ENCODE data around the gene LCLAT1. TPM values are rescaled to one million over a fixed set of nuclear protein-coding genes. Genes with fewer than 3 reads are reported as not detected.

The LCLAT1 gene
- total and polyA plus RNA-seq, 2 of the 4 experiments (the other 2 are of a cell fraction): 7.5 to 11.5 TPM

DNA sequence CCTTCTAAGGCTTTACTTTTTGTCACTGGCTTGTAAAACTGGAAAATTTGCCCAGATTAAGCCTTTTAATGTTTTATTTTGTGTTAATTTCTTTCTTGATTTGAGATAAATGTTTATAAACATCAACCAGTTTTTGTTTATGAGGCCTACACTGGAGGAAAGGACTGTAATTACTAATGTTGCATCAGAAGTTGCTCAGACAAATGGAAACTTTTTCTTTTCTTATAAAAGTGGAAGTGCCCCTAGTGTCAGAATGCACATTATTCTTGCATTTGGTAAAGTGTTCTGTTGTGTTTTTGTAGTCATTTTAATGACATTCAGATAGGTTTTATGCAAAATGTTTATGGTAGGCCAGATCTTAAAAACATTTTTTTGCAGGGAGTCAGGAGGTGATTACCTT, 25.3 kb downstream of the LCLAT1 start:
- no peak overlapping the region for H2AK5ac ChIP-seq (ENCODE audit: low read depth, low read length)
- no peak overlapping the region; the same call in 1 of the 2 replicates for H4K5ac ChIP-seq (ENCODE audit: low read depth, low read length)
- ChIA-PET CTCF (no interaction called here), POLR2A (ENCODE audit: unreplicated experiment) (interaction anchor here (0.6 kb wide), 1 partner anchor 241 kb away, joined by 25 read pairs; no protein-coding TSS in a partner anchor)
- no TSS peak for BruUV-seq (replicated peaks)
- H3K4me1 ChIP-seq (ENCODE audit: control insufficient read depth, insufficient read depth, low read length): no peaks in the 10 kb centered on the region
- no peak; the same call in 1 of the 2 replicates for ATAC-seq (ENCODE audit: low read depth)
- no peak overlapping the region for H3K14ac ChIP-seq (replicated peaks; ENCODE audit: low read depth, low read length)
- H3K23ac ChIP-seq (ENCODE audit: low read depth, low read length): no peak overlapping the region
- no peak for DNase-seq
- H4K20me1 ChIP-seq (ENCODE audit: insufficient read depth, low read length): no peaks in the 10 kb centered on the region
- no peak overlapping the region for H3K56ac ChIP-seq (ENCODE audit: extremely low read depth, insufficient read depth, low read length)
- no peak overlapping the region for H3K27ac ChIP-seq (ENCODE audit: insufficient read depth, low read length)
- no peak overlapping the region; the same call in 1 of the 2 replicates for H3K4me2 ChIP-seq (ENCODE audit: low read depth, low read length)
- H4K8ac ChIP-seq (ENCODE audit: low read depth in 2 of 2, low read length in 2 of 2): no peak overlapping the region
- in situ Hi-C loops (cut with MboI; ENCODE audit: low sequenced_read_pairs) (no loop called here), intact Hi-C loops (cut with micrococcal nuclease) (loop anchor here (10.0 kb wide), 1 partner anchor 232 kb away; no protein-coding TSS in a partner anchor), dilution Hi-C loops (cut with HindIII; ENCODE audit: low sequenced_read_pairs, unreplicated experiment) (no loop called here)
- H2BK5ac ChIP-seq (ENCODE audit: low read depth, low read length, poor library complexity, severe bottlenecking): no peak overlapping the region
- H3K9me3 ChIP-seq (ENCODE audit: control insufficient read depth, insufficient read depth, low read length): peaks cover 2% of the 10 kb centered on the region; the same call in 1 of the 2 replicates
- H2BK20ac ChIP-seq (ENCODE audit: low read depth, low read length): no peak overlapping the region
- H3K9me1 ChIP-seq (ENCODE audit: insufficient read depth, low read length): no peaks in the 10 kb centered on the region
- no peak overlapping the region for H2BK120ac ChIP-seq (ENCODE audit: low read depth, low read length)
- no peak overlapping the region for H2BK15ac ChIP-seq (ENCODE audit: low read depth, low read length)
- peaks cover 30 to 40% of the 10 kb centered on the region in 2 experiments; a peak in 3 of 4 replicates for H3K79me1 ChIP-seq (ENCODE audit: low read depth in 1 of 2, low read length in 2 of 2)
- H3K36me3 ChIP-seq (ENCODE audit: control insufficient read depth, insufficient read depth, low read length): no peaks in the 10 kb centered on the region
- no peak overlapping the region for H3K4ac ChIP-seq (ENCODE audit: low read depth, low read length)
- H2AK9ac ChIP-seq (replicated peaks; ENCODE audit: low read depth, low read length, poor library complexity): no peak overlapping the region
- H3K4me3 ChIP-seq (ENCODE audit: insufficient read depth, low read depth, low read length): no peak overlapping the region
- no peaks in the 10 kb centered on the region for H3K27me3 ChIP-seq (ENCODE audit: control insufficient read depth, insufficient read depth, low read length)
- TF ChIP-seq CEBPB (IDR thresholded peaks at IDR 0.05; ENCODE audit: low read depth, low read length): peak; percentile 24; the same call in 1 of the 2 replicates
- no peak for TF ChIP-seq SMC3 (IDR thresholded peaks at IDR 0.05; ENCODE audit: low read depth, low read length)
- no peak for TF ChIP-seq POLR2A (IDR thresholded peaks at IDR 0.05; ENCODE audit: low read depth, low read length)
- TF ChIP-seq, protein P1, sequence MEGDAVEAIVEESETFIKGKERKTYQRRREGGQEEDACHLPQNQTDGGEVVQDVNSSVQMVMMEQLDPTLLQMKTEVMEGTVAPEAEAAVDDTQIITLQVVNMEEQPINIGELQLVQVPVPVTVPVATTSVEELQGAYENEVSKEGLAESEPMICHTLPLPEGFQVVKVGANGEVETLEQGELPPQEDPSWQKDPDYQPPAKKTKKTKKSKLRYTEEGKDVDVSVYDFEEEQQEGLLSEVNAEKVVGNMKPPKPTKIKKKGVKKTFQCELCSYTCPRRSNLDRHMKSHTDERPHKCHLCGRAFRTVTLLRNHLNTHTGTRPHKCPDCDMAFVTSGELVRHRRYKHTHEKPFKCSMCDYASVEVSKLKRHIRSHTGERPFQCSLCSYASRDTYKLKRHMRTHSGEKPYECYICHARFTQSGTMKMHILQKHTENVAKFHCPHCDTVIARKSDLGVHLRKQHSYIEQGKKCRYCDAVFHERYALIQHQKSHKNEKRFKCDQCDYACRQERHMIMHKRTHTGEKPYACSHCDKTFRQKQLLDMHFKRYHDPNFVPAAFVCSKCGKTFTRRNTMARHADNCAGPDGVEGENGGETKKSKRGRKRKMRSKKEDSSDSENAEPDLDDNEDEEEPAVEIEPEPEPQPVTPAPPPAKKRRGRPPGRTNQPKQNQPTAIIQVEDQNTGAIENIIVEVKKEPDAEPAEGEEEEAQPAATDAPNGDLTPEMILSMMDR (conservative IDR thresholded peaks at IDR 0.05; ENCODE audit: low read depth, low read length): 0 out of 2 replicates have a peak, but pooled peaks have one; percentile 5
- TF ChIP-seq RCOR1 (IDR thresholded peaks at IDR 0.05; ENCODE audit: insufficient replicate concordance, low read length): no peak
- TF ChIP-seq RFX5 (IDR thresholded peaks at IDR 0.05; ENCODE audit: low read depth, low read length): no peak
- H4K91ac ChIP-seq (ENCODE audit: insufficient read depth, low read depth, low read length): no peak overlapping the region
- H2AFZ ChIP-seq (replicated peaks; ENCODE audit: low read length, poor library complexity): no peak overlapping the region
- no peak overlapping the region for H3K9ac ChIP-seq (ENCODE audit: low read depth, low read length)
- peak overlapping the region; percentile 76; the same call in 1 of the 2 replicates for H3K18ac ChIP-seq (ENCODE audit: low read depth, low read length)
